GM21528 (cell line): Measurements from ENCODE around the gene SYNPO2.
"Not testable (repeated sequence)": the region's sequence is repeated elsewhere in the genome, so short reads cannot be mapped to it uniquely, and the experiment has no call there.

ENCODE experiments used
- ATAC-seq: cut with Tn5 transposase; IDR thresholded peaks from one replicate; pipeline ENCODE4 v1.9.1; 2021; ENCODE audit warnings: mild to moderate bottlenecking, moderate library complexity; ENCODE audit not compliant: unreplicated experiment, low FRiP score

The SYNPO2 gene

GRCh38 chr4:119048446-119048845 lies 159.8 kb downstream of the SYNPO2 start:
- no peak for ATAC-seq

GRCh38 chr4:119049342-119049741 lies 160.7 kb downstream of the SYNPO2 start:
- no peak for ATAC-seq

GRCh38 chr4:119050527-119051090 lies 162.0 kb downstream of the SYNPO2 start:
- no peak for ATAC-seq

GRCh38 chr4:119053245-119053644 lies 164.6 kb downstream of the SYNPO2 start:
- no peak for ATAC-seq

GRCh38 chr4:119053997-119054396 lies 165.3 kb downstream of the SYNPO2 start:
- ATAC-seq = no peak

- ATAC-seq = no peak
These were observed 168.8 kb downstream of the SYNPO2 start for GRCh38 chr4:119057417-119057816.

- ATAC-seq = no peak
These were observed 170.6 kb downstream of the SYNPO2 start for GRCh38 chr4:119059221-119059620.

GRCh38 chr4:119067125-119067524 lies 178.5 kb downstream of the SYNPO2 start:
- not testable (repeated sequence) for ATAC-seq

- not testable (repeated sequence) for ATAC-seq
These were observed 179.2 kb downstream of the SYNPO2 start for GRCh38 chr4:119067670-119068360.

- ATAC-seq = no peak
These were observed 179.9 kb downstream of the SYNPO2 start for GRCh38 chr4:119068529-119068962.

GRCh38 chr4:119070301-119070700 lies 181.6 kb downstream of the SYNPO2 start:
- ATAC-seq = no peak

- ATAC-seq = no peak
These were observed 192.3 kb downstream of the SYNPO2 start for GRCh38 chr4:119080721-119081541.

- ATAC-seq = no peak
These were observed 192.8 kb downstream of the SYNPO2 start for GRCh38 chr4:119081542-119081859.

GRCh38 chr4:119081943-119082342 lies 193.3 kb downstream of the SYNPO2 start:
- no peak for ATAC-seq

GRCh38 chr4:119082661-119083060 lies 194.0 kb downstream of the SYNPO2 start:
- ATAC-seq = no peak

GRCh38 chr4:119084513-119084912 lies 195.9 kb downstream of the SYNPO2 start:
- no peak for ATAC-seq

GRCh38 chr4:119087121-119087520 lies 198.5 kb downstream of the SYNPO2 start:
- ATAC-seq = no peak

GRCh38 chr4:119087656-119088055 lies 199.0 kb downstream of the SYNPO2 start:
- no peak for ATAC-seq

- no peak for ATAC-seq
These were observed 204.6 kb downstream of the SYNPO2 start for GRCh38 chr4:119093042-119093827.

- ATAC-seq = no peak
These were observed 208.7 kb downstream of the SYNPO2 start for GRCh38 chr4:119097282-119097900.
